ENCODE data around the gene PLEKHG4B. TPM values are rescaled to one million over a fixed set of nuclear protein-coding genes. Genes with fewer than 3 reads are reported as not detected.

PLEKHG4B gene
- total and polyA plus RNA-seq, 2 of the 4 experiments (the other 2 are of a cell fraction), result 1.1 TPM

DNA sequence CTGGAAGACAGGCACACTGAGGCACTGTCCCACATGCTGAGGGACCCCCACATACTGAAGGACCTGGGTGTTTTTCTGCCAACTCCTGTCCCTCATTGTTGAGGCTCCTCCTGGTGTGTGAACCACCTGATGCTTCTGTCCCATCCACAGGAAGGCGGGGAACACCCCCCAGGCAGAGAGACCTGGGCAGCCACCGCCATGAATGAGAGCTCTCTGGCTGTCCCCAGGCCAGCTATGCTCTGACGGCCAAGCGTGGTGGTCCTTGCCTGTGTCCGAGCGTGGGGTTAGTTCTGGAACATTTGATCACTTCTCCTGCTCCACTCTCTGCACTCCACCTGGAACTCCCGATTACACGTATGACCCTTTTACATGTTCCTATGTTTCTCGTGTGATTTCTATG is 87.4 kb downstream of the PLEKHG4B start:
- Histone ChIP-seq H2AFZ (replicated peaks; ENCODE audit: low read length, poor library complexity) (peak overlapping the region; percentile 25), H4K5ac (ENCODE audit: low read depth, low read length) (no peak overlapping the region), H4K8ac (ENCODE audit: low read depth in 2 of 2, low read length in 2 of 2) (no peak overlapping the region), H3K27ac (ENCODE audit: insufficient read depth, low read length) (no peak overlapping the region), H3K56ac (ENCODE audit: extremely low read depth, insufficient read depth, low read length) (no peak overlapping the region), H3K4me1 (ENCODE audit: control insufficient read depth, insufficient read depth, low read length) (no peaks in the 10 kb centered on the region), H2AK5ac (ENCODE audit: low read depth, low read length) (no peak overlapping the region), H3K79me1 (ENCODE audit: low read depth in 1 of 2, low read length in 2 of 2) (no peaks in the 10 kb centered on the region), H3K14ac (replicated peaks; ENCODE audit: low read depth, low read length) (no peak overlapping the region), H2BK20ac (ENCODE audit: low read depth, low read length) (no peak overlapping the region), H3K9ac (ENCODE audit: low read depth, low read length) (no peak overlapping the region), H3K18ac (ENCODE audit: low read depth, low read length) (no peak overlapping the region), H2BK15ac (ENCODE audit: low read depth, low read length) (no peak overlapping the region), H3K4me3 (ENCODE audit: insufficient read depth, low read depth, low read length) (no peak overlapping the region), H2BK5ac (ENCODE audit: low read depth, low read length, poor library complexity, severe bottlenecking) (no peak overlapping the region), H2BK120ac (ENCODE audit: low read depth, low read length) (no peak overlapping the region), H3K23ac (ENCODE audit: low read depth, low read length) (no peak overlapping the region), H4K20me1 (ENCODE audit: insufficient read depth, low read length) (no peaks in the 10 kb centered on the region), H3K27me3 (ENCODE audit: control insufficient read depth, insufficient read depth, low read length) (peaks cover 16% of the 10 kb centered on the region), H4K91ac (ENCODE audit: insufficient read depth, low read depth, low read length) (no peak overlapping the region), H3K9me3 (ENCODE audit: control insufficient read depth, insufficient read depth, low read length) (no peaks in the 10 kb centered on the region), H3K4me2 (ENCODE audit: low read depth, low read length) (no peak overlapping the region), H3K9me1 (ENCODE audit: insufficient read depth, low read length) (0 out of 2 replicates have a peak, but pooled peaks cover 2% of the 10 kb centered on the region), H3K4ac (ENCODE audit: low read depth, low read length) (no peak overlapping the region), H3K36me3 (ENCODE audit: control insufficient read depth, insufficient read depth, low read length) (no peaks in the 10 kb centered on the region), H2AK9ac (replicated peaks; ENCODE audit: low read depth, low read length, poor library complexity) (no peak overlapping the region)
- TF ChIP-seq BHLHE40 (IDR thresholded peaks at IDR 0.05; ENCODE audit: low read depth, low read length), result no peak
- TF ChIP-seq, protein P1, sequence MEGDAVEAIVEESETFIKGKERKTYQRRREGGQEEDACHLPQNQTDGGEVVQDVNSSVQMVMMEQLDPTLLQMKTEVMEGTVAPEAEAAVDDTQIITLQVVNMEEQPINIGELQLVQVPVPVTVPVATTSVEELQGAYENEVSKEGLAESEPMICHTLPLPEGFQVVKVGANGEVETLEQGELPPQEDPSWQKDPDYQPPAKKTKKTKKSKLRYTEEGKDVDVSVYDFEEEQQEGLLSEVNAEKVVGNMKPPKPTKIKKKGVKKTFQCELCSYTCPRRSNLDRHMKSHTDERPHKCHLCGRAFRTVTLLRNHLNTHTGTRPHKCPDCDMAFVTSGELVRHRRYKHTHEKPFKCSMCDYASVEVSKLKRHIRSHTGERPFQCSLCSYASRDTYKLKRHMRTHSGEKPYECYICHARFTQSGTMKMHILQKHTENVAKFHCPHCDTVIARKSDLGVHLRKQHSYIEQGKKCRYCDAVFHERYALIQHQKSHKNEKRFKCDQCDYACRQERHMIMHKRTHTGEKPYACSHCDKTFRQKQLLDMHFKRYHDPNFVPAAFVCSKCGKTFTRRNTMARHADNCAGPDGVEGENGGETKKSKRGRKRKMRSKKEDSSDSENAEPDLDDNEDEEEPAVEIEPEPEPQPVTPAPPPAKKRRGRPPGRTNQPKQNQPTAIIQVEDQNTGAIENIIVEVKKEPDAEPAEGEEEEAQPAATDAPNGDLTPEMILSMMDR (conservative IDR thresholded peaks at IDR 0.05; ENCODE audit: low read depth, low read length), result no peak
- TF ChIP-seq RAD21 (IDR thresholded peaks at IDR 0.05; ENCODE audit: low read length), result no peak
- no peak for TF ChIP-seq CEBPB (IDR thresholded peaks at IDR 0.05; ENCODE audit: low read depth, low read length)
- no peak for TF ChIP-seq SMC3 (IDR thresholded peaks at IDR 0.05; ENCODE audit: low read depth, low read length)
- TF ChIP-seq RFX5 (IDR thresholded peaks at IDR 0.05; ENCODE audit: low read depth, low read length), result no peak
- no peak for TF ChIP-seq RCOR1 (IDR thresholded peaks at IDR 0.05; ENCODE audit: insufficient replicate concordance, low read length)
- TF ChIP-seq MAFK (IDR thresholded peaks at IDR 0.05; ENCODE audit: low read depth, low read length), result no peak
- no peak for TF ChIP-seq FOS (IDR thresholded peaks at IDR 0.05; ENCODE audit: low read depth, low read length)
- no peak for TF ChIP-seq MXI1 (IDR thresholded peaks at IDR 0.05; ENCODE audit: borderline replicate concordance, low read depth, low read length)
- WGBS, 2 experiments (ENCODE audit: extremely low coverage in 2 of 2, insufficient read length in 1 of 2), result 94% methylated on average over 4 of the region's 9 CpGs; no CpG with 5 or more reads in 1 of the 2 experiments
- dilution Hi-C loops (cut with HindIII; ENCODE audit: low sequenced_read_pairs, unreplicated experiment), result no loop called here
- DNase-seq, result no peak
- in situ Hi-C loops (cut with MboI; ENCODE audit: low sequenced_read_pairs), result no loop called here
- ChIA-PET CTCF (interaction anchor here (1.0 kb wide), 1 partner anchor 9 kb away, joined by 6 read pairs; no protein-coding TSS in a partner anchor), POLR2A (ENCODE audit: unreplicated experiment) (no interaction called here)
- no TSS peak for BruUV-seq (replicated peaks)
- ATAC-seq (ENCODE audit: low read depth), result no peak
- intact Hi-C loops (cut with micrococcal nuclease), result no loop called here

Measured in IMR-90 (cell line).